ENCODE measurements around the gene NKX2-3. TPM values are rescaled to one million over a fixed set of nuclear protein-coding genes. Genes with fewer than 3 reads are reported as not detected.

Gene NKX2-3
- total RNA-seq, 1 donor from 2014 or later, result not detected

Other genes starting within 250 kb of the NKX2-3 start
- 0.20 and 0.21 TPM in 2 replicates for gene CNNM1, start 203.6 kb upstream of the NKX2-3 start, total RNA-seq
- gene GOT1, start 102.3 kb upstream of the NKX2-3 start, total RNA-seq, result 35.9 and 36.1 TPM in 2 replicates
- gene SLC25A28, start 87.5 kb downstream of the NKX2-3 start, total RNA-seq, result 53.3 and 62.3 TPM in 2 replicates
- gene ENTPD7, start 126.6 kb downstream of the NKX2-3 start, total RNA-seq, result 11.0 and 11.1 TPM in 2 replicates
- 36.7 and 38.1 TPM in 2 replicates for gene COX15, start 199.2 kb downstream of the NKX2-3 start, total RNA-seq
- 42.2 and 45.4 TPM in 2 replicates for gene CUTC, start 199.3 kb downstream of the NKX2-3 start, total RNA-seq
- 0.83 and 1.3 TPM in 2 replicates for gene ABCC2, start 249.7 kb downstream of the NKX2-3 start, total RNA-seq

All from activated T-helper 1 cell treated with anti-CD3 and anti-CD28 coated beads, Interleukin-12 subunit alpha, Interleukin-12 subunit beta, Interleukin-2, Interleukin-4 antibody, amounts not matched to agents 30 ng/mL and 10 ng/mL and 1 ng/mL, durations not matched to agents 14 hours and 24 hours and 36 hours (primary cell).